Mesenchymal stem cell (in vitro differentiated cells and primary cell): ENCODE results near the gene FTCD.

Experiments used
- DNase-seq: peaks from one replicate; pipeline ENCODE4 v3.0.0-alpha.2; 2013
- H2AFZ ChIP-seq: one replicate; pipeline ENCODE4 v1.6.1; 2013; ENCODE audit warnings: low read depth, mild to moderate bottlenecking, control low read depth, inconsistent platforms, low read length, moderate library complexity
- H2AK5ac ChIP-seq: 2 replicates; pipeline ENCODE4 v1.6.1; 2013; ENCODE audit warnings: low read length, moderate library complexity, mild to moderate bottlenecking, inconsistent platforms; ENCODE audit not compliant: severe bottlenecking
- H2BK120ac ChIP-seq: one replicate; pipeline ENCODE4 v1.6.1; 2013; ENCODE audit warnings: low read depth, mild to moderate bottlenecking, inconsistent platforms, low read length, moderate library complexity
- H2BK12ac ChIP-seq, 2 experiments: one replicate each; pipeline ENCODE4 v1.6.1; 2013; ENCODE audit warnings: inconsistent platforms in 2 of 2, low read length in 2 of 2, mild to moderate bottlenecking in 2 of 2, moderate library complexity in 2 of 2, control low read depth in 1 of 2
- H2BK15ac ChIP-seq: one replicate; pipeline ENCODE4 v1.6.1; 2013; ENCODE audit warnings: mild to moderate bottlenecking, low read depth, inconsistent platforms; ENCODE audit not compliant: poor library complexity, severe bottlenecking
- H2BK5ac ChIP-seq: 2 replicates; pipeline ENCODE4 v1.6.1; 2013; ENCODE audit warnings: low read depth, mild to moderate bottlenecking, low read length, control low read depth, inconsistent platforms; ENCODE audit not compliant: poor library complexity, severe bottlenecking
- H3K14ac ChIP-seq, 2 experiments: one replicate each; pipeline ENCODE4 v1.6.1; 2013; ENCODE audit warnings: inconsistent platforms in 2 of 2, low read length in 2 of 2, control low read depth in 1 of 2, mild to moderate bottlenecking in 1 of 2, moderate library complexity in 1 of 2
- H3K18ac ChIP-seq, 2 experiments: one replicate each; pipeline ENCODE4 v1.6.1; 2013; ENCODE audit warnings: inconsistent platforms in 2 of 2, low read length in 2 of 2, control low read depth in 1 of 2, low read depth in 1 of 2, mild to moderate bottlenecking in 1 of 2
- H3K23ac ChIP-seq, 2 experiments: one replicate each; pipeline ENCODE4 v1.6.1; 2013; ENCODE audit warnings: inconsistent platforms in 2 of 2, low read length in 2 of 2, mild to moderate bottlenecking in 2 of 2, moderate library complexity in 2 of 2, control low read depth in 1 of 2
- H3K27ac ChIP-seq: 2 replicates; pipeline ENCODE4 v1.5.1; 2013; ENCODE audit warnings: mild to moderate bottlenecking, moderate library complexity, low read length, control low read depth, inconsistent platforms; ENCODE audit not compliant: poor library complexity, severe bottlenecking
- H3K27me3 ChIP-seq, 2 experiments: 2 replicates each; pipeline versions ENCODE4 v1.6.1 to v1.7.0; 2013; ENCODE audit warnings: low read length in 2 of 2, mild to moderate bottlenecking in 2 of 2, moderate library complexity in 2 of 2, control low read depth in 1 of 2, inconsistent platforms in 1 of 2; ENCODE audit not compliant: control insufficient read depth in 1 of 2, insufficient read depth in 1 of 2
- H3K36me3 ChIP-seq, 2 experiments: 2 replicates each; pipeline versions ENCODE4 v1.6.1 to v1.7.0; 2013; ENCODE audit warnings: low read length in 2 of 2, control low read depth in 1 of 2, inconsistent platforms in 1 of 2, low read depth in 1 of 2, mild to moderate bottlenecking in 1 of 2; ENCODE audit not compliant: insufficient read depth in 2 of 2, control insufficient read depth in 1 of 2
- H3K4ac ChIP-seq, 2 experiments: one replicate each; pipeline ENCODE4 v1.6.1; 2013; ENCODE audit warnings: inconsistent platforms in 2 of 2, low read length in 2 of 2, mild to moderate bottlenecking in 2 of 2, moderate library complexity in 2 of 2, control low read depth in 1 of 2, low read depth in 1 of 2
- H3K4me1 ChIP-seq: 2 replicates; pipeline ENCODE4 v1.6.1; 2013; ENCODE audit warnings: low read depth, low read length, control low read depth; ENCODE audit not compliant: control insufficient read depth, insufficient read depth
- H3K4me2 ChIP-seq: 2 replicates; pipeline ENCODE4 v1.6.1; 2013; ENCODE audit warnings: low read length, mild to moderate bottlenecking, inconsistent platforms; ENCODE audit not compliant: poor library complexity, severe bottlenecking
- H3K4me3 ChIP-seq, 2 experiments: 2 replicates each; pipeline versions ENCODE4 v1.5.1 to v1.7.0; 2013; ENCODE audit warnings: low read length in 2 of 2, mild to moderate bottlenecking in 2 of 2, control low read depth in 1 of 2, low read depth in 1 of 2; ENCODE audit not compliant: insufficient read depth in 1 of 2
- H3K79me1 ChIP-seq: replicated peaks from 2 replicates; pipeline ENCODE4 v1.6.1; 2013; ENCODE audit warnings: mild to moderate bottlenecking, control low read depth, low read length, inconsistent platforms; ENCODE audit not compliant: poor library complexity, severe bottlenecking
- H3K9ac ChIP-seq: 2 replicates; pipeline ENCODE4 v1.7.0; 2013; ENCODE audit warnings: mild to moderate bottlenecking, low read length, moderate library complexity
- H3K9me3 ChIP-seq: 2 replicates; pipeline ENCODE4 v1.7.0; 2013; ENCODE audit warnings: mild to moderate bottlenecking, low read length; ENCODE audit not compliant: control insufficient read depth
- H4K8ac ChIP-seq: one replicate; pipeline ENCODE4 v1.6.1; 2013; ENCODE audit warnings: inconsistent platforms, mild to moderate bottlenecking, low read length, moderate library complexity
- H4K91ac ChIP-seq: one replicate; pipeline ENCODE4 v1.6.1; 2013; ENCODE audit warnings: mild to moderate bottlenecking, low read length, inconsistent platforms
- WGBS: methylation state at CpG from one replicate; pipeline ENCODE4 v1.1.7; 2013; ENCODE audit warnings: mixed read lengths; 5-methylcytosine and 5-hydroxymethylcytosine counted together

The FTCD gene

GRCh38 chr21:46165098-46165497 lies 9.7 kb upstream of the FTCD start:
- Histone ChIP-seq H2BK12ac (no peak overlapping the region), H2BK15ac (no peak overlapping the region), H3K36me3 (peaks cover 2 to 24% of the 10 kb centered on the region in 2 experiments), H3K79me1 (peaks cover 2% of the 10 kb centered on the region), H2BK120ac (no peak overlapping the region), H2AK5ac (no peak overlapping the region), H3K23ac (no peak overlapping the region), H2AFZ (no peak overlapping the region), H3K9ac (no peak overlapping the region), H3K9me3 (no peaks in the 10 kb centered on the region), H3K4ac (no peak overlapping the region), H3K27ac (no peak overlapping the region), H3K4me3 (no peak overlapping the region), H3K4me1 (no peaks in the 10 kb centered on the region), H4K8ac (no peak overlapping the region), H2BK5ac (no peak overlapping the region), H3K14ac (no peak overlapping the region), H3K27me3 (no peaks in the 10 kb centered on the region), H4K91ac (no peak overlapping the region), H3K18ac (no peak overlapping the region), H3K4me2 (no peak overlapping the region)
- DNase-seq = no peak

GRCh38 chr21:46163380-46163779 lies 8.0 kb upstream of the FTCD start:
- H2BK12ac ChIP-seq = no peak overlapping the region
- H3K4me1 ChIP-seq = no peaks in the 10 kb centered on the region
- no peak overlapping the region for H3K4ac ChIP-seq
- no peak overlapping the region for H3K27ac ChIP-seq
- no peak overlapping the region for H2AFZ ChIP-seq
- no peak overlapping the region for H4K8ac ChIP-seq
- H4K91ac ChIP-seq = no peak overlapping the region
- WGBS = 93% methylated on average over 3 of the region's 4 CpGs
- no peak overlapping the region for H3K18ac ChIP-seq
- no peak overlapping the region for H2BK15ac ChIP-seq
- DNase-seq = no peak
- H3K23ac ChIP-seq = no peak overlapping the region
- H3K79me1 ChIP-seq = peaks cover 2% of the 10 kb centered on the region
- H3K4me2 ChIP-seq = no peak overlapping the region
- no peaks in the 10 kb centered on the region for H3K27me3 ChIP-seq
- no peak overlapping the region for H2BK120ac ChIP-seq
- H3K4me3 ChIP-seq = no peak overlapping the region
- H3K36me3 ChIP-seq = peaks cover 2 to 31% of the 10 kb centered on the region in 2 experiments
- H2AK5ac ChIP-seq = no peak overlapping the region
- H2BK5ac ChIP-seq = no peak overlapping the region
- H3K9me3 ChIP-seq = no peaks in the 10 kb centered on the region
- H3K14ac ChIP-seq = no peak overlapping the region
- no peak overlapping the region for H3K9ac ChIP-seq

GRCh38 chr21:46161633-46162592 lies 6.5 kb upstream of the FTCD start:
- Histone ChIP-seq H2BK5ac (no peak overlapping the region), H3K14ac (no peak overlapping the region), H3K4me1 (no peaks in the 10 kb centered on the region), H3K79me1 (peaks cover 2% of the 10 kb centered on the region), H3K36me3 (peaks cover 2 to 34% of the 10 kb centered on the region in 2 experiments), H2BK120ac (no peak overlapping the region), H3K27ac (no peak overlapping the region), H2BK12ac (no peak overlapping the region), H2AK5ac (no peak overlapping the region), H3K9ac (no peak overlapping the region), H3K27me3 (no peaks in the 10 kb centered on the region), H3K4me2 (no peak overlapping the region), H2AFZ (no peak overlapping the region), H4K91ac (no peak overlapping the region), H3K9me3 (no peaks in the 10 kb centered on the region), H3K4ac (no peak overlapping the region), H4K8ac (no peak overlapping the region), H3K4me3 (no peak overlapping the region), H3K23ac (no peak overlapping the region), H2BK15ac (no peak overlapping the region), H3K18ac (no peak overlapping the region)
- 96% methylated on average over 66 of the region's 72 CpGs for WGBS
- no peak for DNase-seq

GRCh38 chr21:46160907-46161632 lies 5.7 kb upstream of the FTCD start:
- Histone ChIP-seq H3K9ac (no peak overlapping the region), H3K4ac (no peak overlapping the region), H3K18ac (no peak overlapping the region), H2BK15ac (no peak overlapping the region), H2BK5ac (no peak overlapping the region), H3K79me1 (peaks cover 2% of the 10 kb centered on the region), H2AK5ac (no peak overlapping the region), H3K36me3 (peaks cover 4 to 37% of the 10 kb centered on the region in 2 experiments), H2BK120ac (no peak overlapping the region), H3K27ac (no peak overlapping the region), H2AFZ (no peak overlapping the region), H3K9me3 (no peaks in the 10 kb centered on the region), H3K4me2 (no peak overlapping the region), H4K91ac (peak overlapping the region; percentile 3), H3K23ac (no peak overlapping the region), H4K8ac (no peak overlapping the region), H3K4me1 (peaks cover 1% of the 10 kb centered on the region), H3K4me3 (no peak overlapping the region), H2BK12ac (no peak overlapping the region), H3K14ac (no peak overlapping the region), H3K27me3 (no peaks in the 10 kb centered on the region)
- 98% methylated on average over 61 of the region's 72 CpGs for WGBS
- no peak for DNase-seq
